GM19099 (cell line): ENCODE results near the gene VSTM2B.

Experiments
- POLR2A ChIP-seq: IDR thresholded peaks from 3 replicates; pipeline ENCODE4 v1.6.1; 2011; ENCODE audit warnings: low read depth; ENCODE audit not compliant: insufficient read length; ENCODE audit errors: extremely low read depth

VSTM2B gene

DNA sequence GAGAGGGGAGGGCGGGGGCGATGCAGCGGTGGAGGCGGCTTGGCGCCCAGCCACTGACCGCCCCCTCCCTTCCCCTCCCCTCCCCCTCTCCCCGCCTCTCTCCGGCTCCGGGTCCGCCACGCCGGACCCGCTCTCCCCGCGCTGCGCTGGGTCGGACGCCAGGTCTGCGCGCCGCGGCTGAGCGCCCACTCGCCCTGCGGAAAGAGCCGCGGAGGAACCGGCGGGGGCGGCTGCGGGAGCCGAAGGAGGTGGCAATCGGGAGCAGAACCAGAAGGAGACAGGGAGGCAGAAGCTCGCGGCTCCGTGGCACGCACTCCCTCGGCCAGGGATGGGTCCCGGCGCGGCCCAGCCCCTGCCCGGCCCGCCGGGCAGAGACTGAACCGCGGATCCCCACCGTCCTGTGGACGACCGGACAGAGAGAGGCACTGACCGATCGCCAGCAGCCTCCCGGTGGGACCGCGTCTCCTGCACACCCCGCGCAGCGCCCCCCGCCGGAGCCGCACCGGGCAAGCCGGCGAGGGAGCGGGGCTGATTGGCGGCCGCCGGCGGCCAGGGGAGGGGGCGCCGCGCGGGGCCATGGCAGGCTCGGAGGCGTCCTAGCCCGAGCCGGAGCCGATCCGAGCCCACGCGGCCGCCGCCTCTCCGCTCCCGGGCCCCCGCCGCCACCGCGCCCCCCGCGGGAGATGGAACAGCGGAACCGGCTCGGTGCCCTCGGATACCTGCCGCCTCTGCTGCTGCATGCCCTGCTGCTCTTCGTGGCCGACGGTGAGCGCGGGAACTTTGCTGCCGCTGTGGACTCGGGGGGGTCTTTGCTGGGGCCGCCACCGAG is at the start of gene VSTM2B:
Gene VSTM2B (plus strand): TSS at position 94 of the 829 bp plus-strand sequence. CDS start 590 bp downstream, at position 684.
- no peak for TF ChIP-seq POLR2A

DNA sequence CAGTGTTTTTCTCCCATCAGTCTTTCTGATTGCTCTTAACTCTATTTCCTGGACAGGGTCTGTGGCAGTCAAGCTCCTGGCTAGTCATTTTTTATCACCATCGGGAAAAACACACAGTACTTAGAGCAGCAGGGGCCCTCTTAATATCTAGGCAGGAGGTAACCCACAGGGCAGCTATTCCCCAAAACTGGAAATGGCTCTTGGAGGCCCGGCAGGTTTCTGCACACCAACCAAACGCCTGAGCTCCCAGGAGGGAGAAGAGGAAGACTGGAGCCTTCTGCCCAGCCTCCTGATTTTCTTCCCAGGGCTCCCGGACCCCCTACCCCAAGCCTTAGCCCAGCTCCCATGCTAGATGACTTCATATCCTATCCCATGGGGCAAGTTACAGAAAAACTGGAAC is 49.3 kb upstream of the VSTM2B start:
- no peak for TF ChIP-seq POLR2A

DNA sequence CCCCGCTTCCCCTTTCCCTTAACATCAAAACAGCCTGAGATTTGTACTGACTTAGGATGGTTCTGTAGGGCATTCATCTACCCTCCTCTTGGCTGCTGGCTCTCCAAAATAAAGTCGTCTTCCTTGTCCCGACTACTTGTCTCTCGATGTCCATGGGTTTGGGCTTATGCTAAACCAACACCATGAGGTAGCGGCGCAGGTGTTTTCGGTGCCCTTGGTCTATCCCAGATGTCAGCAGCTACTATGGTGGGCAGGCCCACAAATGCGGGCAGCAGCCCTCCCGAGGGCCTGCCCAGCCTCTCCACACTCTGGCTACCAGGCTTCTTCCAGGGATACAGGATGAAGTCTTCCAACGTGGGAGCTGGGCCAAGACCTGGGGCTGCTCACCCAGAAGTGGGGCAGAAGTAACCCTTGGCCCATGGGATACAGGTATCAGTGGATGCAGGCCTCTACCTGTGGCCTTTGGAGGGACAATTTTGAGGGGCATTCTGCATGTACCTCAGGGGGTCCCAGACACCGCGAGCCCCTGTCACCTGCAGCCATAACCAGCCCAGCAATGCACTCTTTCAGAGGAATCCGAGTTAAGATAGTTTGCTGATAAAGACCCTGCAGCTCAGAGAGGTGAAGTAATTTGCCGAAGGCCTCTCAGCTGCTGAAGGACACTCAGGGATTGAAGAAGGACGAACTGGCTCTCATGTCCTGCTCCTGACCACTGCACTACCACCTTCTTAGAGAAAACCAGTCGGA is 47.8 kb upstream of the VSTM2B start:
- TF ChIP-seq POLR2A: no peak

DNA sequence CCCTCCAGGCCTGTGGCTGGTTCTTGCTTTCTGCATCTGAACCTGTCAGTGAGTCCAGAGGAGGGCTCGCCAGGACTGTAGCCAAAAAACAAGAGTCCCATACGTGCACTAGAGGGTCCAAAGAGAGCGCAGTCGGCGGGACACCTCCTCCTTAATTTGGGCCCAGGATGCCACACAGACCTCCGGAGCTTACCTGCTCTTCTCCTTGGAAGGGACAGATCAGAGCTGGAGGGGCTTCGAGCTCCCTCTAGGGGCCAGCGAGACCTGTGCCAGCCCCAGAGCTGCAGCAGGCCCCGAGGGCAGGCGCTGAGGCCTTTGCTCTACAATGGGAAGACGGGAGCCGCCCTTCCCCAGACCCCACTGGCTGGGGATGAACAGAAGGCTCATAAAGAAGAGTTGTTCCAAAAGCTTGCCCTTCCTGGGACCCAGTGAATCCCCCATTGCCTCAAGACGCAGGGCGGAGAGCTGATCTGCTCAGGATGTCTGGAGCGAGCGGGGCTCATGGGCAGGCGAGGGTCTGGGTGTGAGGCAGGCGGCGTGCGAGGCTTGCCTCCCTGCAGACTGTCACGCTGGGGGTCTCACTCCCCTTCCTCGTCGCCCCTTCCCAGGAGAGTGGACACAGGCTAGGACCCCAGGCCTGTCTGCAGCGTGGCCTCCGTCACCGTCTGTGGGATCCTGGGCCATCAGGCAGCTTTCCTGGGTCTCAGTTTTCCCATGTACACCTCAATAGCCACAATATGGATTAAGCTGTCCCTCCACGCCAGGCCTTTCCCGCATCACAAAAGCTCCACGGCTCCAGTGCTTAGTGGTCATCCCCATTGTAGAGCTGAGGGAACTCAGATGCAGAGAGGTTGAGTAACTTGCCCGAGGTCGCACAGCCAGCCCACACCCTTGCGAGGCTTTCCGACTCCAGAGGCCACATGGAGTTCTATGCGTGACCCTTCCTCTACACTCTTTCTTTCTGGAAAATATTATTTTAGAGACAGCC is 46.9 kb upstream of the VSTM2B start:
- no peak for TF ChIP-seq POLR2A

DNA sequence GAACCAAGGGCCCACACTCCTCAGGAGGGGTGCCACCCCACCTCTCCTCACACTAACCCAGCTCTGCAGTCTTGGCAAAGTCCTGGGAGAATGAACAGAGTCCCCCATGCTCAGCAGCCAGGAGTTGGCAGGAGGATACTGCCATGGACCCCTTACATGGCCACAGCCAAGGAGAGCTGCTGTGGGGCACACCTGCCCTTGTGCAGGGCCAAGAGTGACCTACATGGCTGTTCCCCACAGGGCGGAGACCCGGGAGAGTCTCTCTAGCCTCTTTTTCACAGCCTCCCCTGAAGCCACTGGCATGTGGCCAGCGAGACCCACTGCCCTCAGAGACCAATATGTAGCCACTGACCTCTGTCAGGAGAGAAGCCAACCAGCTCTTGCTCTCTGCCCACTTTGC is 45.9 kb upstream of the VSTM2B start:
- no peak for TF ChIP-seq POLR2A

DNA sequence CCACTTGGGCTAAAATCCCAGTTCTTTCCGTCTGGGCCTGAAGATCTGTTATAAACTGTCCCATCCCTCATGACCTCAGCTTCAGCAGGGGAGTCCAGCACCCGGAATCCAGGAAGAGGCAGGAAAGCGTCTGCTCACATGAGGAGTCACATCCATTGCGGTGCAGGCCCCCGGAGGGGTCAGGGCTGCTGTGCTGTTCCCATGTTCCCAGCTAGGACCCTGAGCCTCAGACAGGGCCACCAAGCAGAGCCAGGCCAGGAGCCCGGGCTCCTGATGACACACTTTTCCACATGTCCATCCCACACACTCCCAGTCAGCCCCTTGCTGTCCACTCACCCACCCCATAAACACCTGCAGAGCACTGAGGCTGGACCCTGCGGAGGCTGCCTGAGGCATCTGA is 45.3 kb upstream of the VSTM2B start:
- TF ChIP-seq POLR2A: no peak

DNA sequence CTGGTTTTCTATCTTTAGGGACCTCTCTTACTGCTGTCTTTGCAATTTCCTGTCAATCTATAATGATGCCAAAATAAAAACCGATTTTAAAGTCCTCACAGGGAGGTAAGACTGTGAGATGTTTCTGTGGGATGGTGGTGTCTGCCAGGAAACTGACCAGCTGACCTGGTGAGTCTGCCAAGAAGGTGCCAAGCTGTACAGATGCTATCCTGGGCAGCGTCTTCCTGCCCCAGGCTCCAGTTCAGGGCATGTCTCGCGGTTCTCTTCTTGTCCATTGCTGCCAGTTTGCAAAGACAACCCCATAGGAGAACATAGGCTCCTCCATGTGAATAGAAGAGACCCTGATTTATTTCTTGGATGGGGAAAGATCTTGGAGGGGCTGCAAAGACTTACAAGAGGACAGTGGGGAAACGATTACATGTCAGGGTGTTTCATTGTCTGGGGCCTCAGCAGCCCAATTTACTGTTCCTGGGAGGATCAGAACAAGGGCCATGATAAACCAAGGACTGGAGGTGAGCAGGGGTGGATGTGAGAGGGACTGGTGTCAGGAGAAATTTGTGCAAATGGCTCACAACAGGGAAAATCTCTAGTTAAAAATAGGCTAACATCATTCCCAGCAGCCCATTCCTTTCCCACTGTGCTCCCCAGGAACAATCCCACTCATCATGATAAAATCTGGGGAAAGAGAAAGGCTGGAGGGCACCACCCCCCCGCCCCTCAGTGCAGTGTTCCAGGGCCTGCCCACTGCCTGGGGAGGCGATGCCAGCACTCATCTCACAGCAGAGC is 42.7 kb upstream of the VSTM2B start:
- no peak for TF ChIP-seq POLR2A

DNA sequence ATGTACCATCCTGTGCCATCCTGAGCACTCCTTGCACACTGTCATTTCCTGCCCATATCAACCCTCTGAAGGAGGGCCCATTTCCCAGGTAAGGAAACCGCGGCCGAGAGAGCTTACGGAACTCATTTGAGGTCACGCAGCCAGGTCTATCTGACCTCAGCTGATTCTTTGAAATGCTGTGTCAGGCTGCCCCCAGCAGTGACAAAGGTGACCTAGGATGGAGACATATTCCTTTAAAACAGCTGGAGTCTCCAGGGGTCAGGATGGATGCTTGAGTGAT is 42.2 kb upstream of the VSTM2B start:
- TF ChIP-seq POLR2A: no peak

DNA sequence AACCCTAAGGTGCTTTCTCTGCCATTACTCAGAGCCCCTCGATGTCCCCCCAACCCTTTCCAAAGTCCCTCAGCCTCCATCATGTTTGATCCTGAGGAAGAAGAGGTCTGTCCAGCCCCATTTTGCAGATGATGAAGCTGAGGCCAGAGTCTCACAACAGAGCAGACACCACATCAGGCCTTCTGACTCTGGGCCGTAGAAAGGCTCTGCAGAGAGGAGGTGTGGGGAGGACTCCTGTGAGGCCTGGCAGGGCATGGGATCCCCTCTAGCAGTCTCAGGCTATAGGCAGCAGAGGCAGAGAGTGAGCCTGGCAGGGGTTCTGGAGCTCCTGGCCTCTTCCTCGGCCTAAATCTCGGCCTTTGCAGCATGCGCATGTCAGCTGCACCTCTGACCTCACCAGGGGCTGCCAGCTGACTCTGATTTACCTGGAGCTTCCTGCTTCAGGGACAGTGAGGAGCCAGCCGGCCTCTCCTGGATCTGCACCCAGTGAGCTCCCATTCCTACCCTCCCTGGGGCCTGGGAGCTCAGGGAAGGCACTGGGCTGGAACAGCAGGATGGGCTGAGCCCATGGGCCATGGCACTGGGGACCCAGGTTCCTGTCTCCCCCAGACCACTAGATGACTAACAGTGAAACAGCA is 41.7 kb upstream of the VSTM2B start:
- no peak for TF ChIP-seq POLR2A

DNA sequence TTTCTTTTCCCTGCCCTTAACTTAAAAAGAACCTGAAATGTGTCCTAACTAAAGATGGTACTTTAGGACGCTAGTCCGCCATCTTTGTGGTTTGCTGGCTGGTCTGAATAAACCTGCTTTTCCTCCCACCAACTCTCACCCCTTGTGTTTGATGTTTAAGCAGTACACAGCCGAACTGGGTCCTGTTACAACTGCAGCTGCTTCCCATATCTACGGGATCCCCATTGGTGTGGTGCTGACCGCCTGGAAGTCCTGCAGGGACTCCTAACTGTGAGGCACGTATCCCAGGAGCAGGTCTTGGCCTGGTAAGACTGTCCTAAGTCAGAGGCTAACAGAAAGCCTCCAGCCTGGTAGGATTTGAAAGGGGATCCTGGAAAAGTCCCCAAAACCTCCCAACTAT is 40.9 kb upstream of the VSTM2B start:
- TF ChIP-seq POLR2A: no peak

DNA sequence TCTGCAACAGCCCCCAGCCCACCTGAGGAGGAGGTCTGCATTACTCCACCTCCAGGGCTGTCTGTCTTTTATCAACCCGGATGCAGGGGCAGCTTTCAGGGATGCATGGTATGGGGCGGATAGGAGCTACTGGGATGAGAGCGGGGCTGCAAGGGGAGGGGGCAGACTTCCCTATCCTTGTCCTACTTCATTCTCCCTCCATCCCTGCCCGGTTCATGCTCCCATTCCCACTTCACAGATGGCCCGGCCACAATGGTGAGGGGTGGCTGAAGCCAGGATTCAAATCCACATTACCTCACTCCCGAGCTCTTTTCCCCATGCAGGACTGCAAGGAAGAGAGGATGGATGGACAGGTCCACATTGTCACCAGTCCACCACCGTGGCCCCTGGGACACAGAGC is 40.5 kb upstream of the VSTM2B start:
- TF ChIP-seq POLR2A: no peak

DNA sequence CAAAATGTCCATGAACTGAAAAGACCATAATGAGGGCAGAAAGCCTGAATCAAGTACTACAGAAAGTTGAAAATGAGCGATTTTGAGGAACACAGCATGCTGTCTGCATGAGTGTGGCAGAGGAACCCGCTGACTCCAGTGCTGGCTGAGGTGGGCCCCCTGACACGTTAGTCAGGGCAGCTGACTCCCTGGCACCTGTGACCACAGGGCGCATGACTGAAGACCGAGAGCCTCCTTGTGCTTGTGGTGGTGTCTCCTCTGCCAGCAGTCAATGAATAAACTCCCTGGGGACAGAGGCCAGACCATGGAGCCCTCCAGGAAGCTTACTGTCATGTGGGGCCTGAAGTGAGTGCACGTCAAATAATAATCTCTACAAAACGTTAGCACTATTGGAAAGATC is 38.4 kb upstream of the VSTM2B start:
- no peak for TF ChIP-seq POLR2A

DNA sequence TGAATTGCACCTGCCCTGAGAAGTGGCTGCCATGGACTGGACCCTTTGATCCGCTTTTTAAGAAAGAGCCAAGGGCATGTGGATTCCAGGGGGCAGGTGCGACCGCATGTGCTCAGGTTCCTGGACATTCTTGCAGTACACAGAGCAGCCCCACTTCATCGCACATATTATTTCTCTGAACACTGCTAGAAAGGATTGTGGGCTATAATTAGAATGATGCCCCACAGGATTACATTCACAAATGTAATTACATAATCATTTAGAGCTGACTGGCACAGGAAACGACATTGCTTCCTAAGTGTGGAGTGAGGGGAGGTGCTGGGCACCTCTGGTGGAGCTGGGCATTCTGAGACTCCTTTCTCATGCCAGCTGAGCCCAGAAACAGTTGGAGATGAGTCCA is 37.5 kb upstream of the VSTM2B start:
- TF ChIP-seq POLR2A: no peak
